ENCODE measurements around the gene ATP5F1E.

DNA sequence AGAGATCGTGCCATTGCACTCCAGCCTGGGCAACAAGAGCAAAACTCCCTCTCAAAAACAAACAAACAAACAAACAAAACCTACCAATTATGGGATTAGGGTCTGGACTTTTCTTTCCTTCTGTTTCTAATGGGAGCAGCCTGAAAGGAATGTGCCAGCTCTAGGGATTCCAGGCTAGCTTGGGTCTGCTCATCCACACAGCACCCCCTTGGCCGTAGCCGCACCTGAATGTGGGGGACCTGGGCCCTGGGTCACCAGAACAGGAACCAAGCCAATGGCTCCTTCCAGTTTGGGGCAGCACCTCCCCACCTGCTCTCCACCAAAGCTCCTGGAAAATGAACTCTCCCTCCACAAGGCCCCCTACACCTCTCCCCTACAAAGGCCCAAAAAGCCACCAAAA, 31.8 kb downstream of the ATP5F1E start:
- TF ChIP-seq TEAD4 (IDR thresholded peaks at IDR 0.05) = no peak
- no peak for TF ChIP-seq EP300 (IDR thresholded peaks at IDR 0.05; ENCODE audit: borderline replicate concordance)
- TF ChIP-seq RAD21 (IDR thresholded peaks at IDR 0.05; ENCODE audit: low read depth) = no peak
